Smooth muscle cell (in vitro differentiated cells): ENCODE data around the gene ABO. TPM values are rescaled to one million over a fixed set of nuclear protein-coding genes. Genes with fewer than 3 reads are reported as not detected.
"Not testable (repeated sequence)": the region's sequence is repeated elsewhere in the genome, so short reads cannot be mapped to it uniquely, and the experiment has no call there.

Experiments used
- DNase-seq: peaks from one replicate; lab custom pipeline; 2025; ENCODE audit not compliant: unreplicated experiment; lab: John Stamatoyannopoulos, UW
- H2AFZ ChIP-seq: fragments of 200-600 bp; sonication (generic); 2 replicates; pipeline ENCODE4 v1.6.0; 2016; ENCODE audit warnings: antibody characterized with exemption, low read depth, mild to moderate bottlenecking
- H3F3A ChIP-seq: fragments of 200-600 bp; sonication (generic); 2 replicates; pipeline ENCODE4 v1.6.0; 2017; ENCODE audit warnings: antibody characterized with exemption, low read depth
- H3K27ac ChIP-seq: fragments of 200-600 bp; sonication (generic); 2 replicates; pipeline ENCODE4 v1.5.1; 2016; ENCODE audit warnings: low read depth, mild to moderate bottlenecking
- H3K27me3 ChIP-seq: fragments of 200-600 bp; sonication (generic); 2 replicates; pipeline ENCODE4 v1.6.1; 2016; ENCODE audit warnings: low read depth, mild to moderate bottlenecking
- H3K36me3 ChIP-seq: fragments of 200-600 bp; sonication (generic); 2 replicates; pipeline ENCODE4 v1.5.1; 2016; ENCODE audit warnings: low read depth
- H3K4me1 ChIP-seq: fragments of 200-600 bp; sonication (generic); 2 replicates; pipeline ENCODE4 v1.5.1; 2016; ENCODE audit warnings: low read depth
- H3K4me2 ChIP-seq: fragments of 200-600 bp; sonication (generic); 2 replicates; pipeline ENCODE4 v1.6.0; 2016; ENCODE audit warnings: mild to moderate bottlenecking
- H3K4me3 ChIP-seq: fragments of 200-600 bp; sonication (generic); 2 replicates; pipeline ENCODE4 v1.5.1; 2016; ENCODE audit warnings: mild to moderate bottlenecking
- H3K79me2 ChIP-seq: fragments of 200-600 bp; sonication (generic); 2 replicates; pipeline ENCODE4 v1.6.0; 2016; ENCODE audit warnings: low read depth, mild to moderate bottlenecking
- H3K9ac ChIP-seq: fragments of 200-600 bp; sonication (generic); 2 replicates; pipeline ENCODE4 v1.6.0; 2016; ENCODE audit warnings: low read depth
- H3K9me3 ChIP-seq: fragments of 200-600 bp; sonication (generic); replicated peaks from 2 replicates; pipeline ENCODE4 v1.5.1; 2016; ENCODE audit warnings: low read depth
- H4K20me1 ChIP-seq: fragments of 200-600 bp; sonication (generic); 2 replicates; pipeline ENCODE4 v1.6.0; 2016; ENCODE audit warnings: low read depth
- CTCF ChIP-seq: fragments of 200-600 bp; sonication (generic); IDR thresholded peaks from 2 replicates; pipeline ENCODE4 v1.5.1; 2017; ENCODE audit warnings: borderline replicate concordance, mild to moderate bottlenecking, antibody characterized with exemption; ENCODE audit not compliant: insufficient read depth, poor library complexity, severe bottlenecking
- WGBS: methylation state at CpG from one replicate; pipeline ENCODE4 v1.1.7; 2016; ENCODE audit warnings: low lambda C conversion rate; 5-methylcytosine and 5-hydroxymethylcytosine counted together
- polyA plus RNA-seq: library from polyadenylated mRNA; unstranded; fragments of >200 nt; fragmentation: Nextera tagmentation; extraction: Ambion mirVana; gene quantifications from 2 replicates; pipeline ENCODE4 v1.2.1, GENCODE V29; 2016
- total RNA-seq: library from RNA; depleted of rRNA; stranded (reverse); fragments of >200 nt; gene quantifications from 2 replicates; pipeline ENCODE4 v1.2.3, GENCODE V29; 2014

Gene ABO
- total and polyA plus RNA-seq, 2 experiments from 2014 or later = 0.37 to 1.0 TPM

- no peak overlapping the region for H3K4me2 ChIP-seq
- H2AFZ ChIP-seq = no peak overlapping the region
Observed at GRCh38 chr9:133210202-133210532, 64.8 kb downstream of the ABO start.

GRCh38 chr9:133209327-133210201, 65.4 kb downstream of the ABO start:
- H3K36me3 ChIP-seq, H3K9me3 ChIP-seq, H3K4me2 ChIP-seq, H3K79me2 ChIP-seq, H3K27ac ChIP-seq, H4K20me1 ChIP-seq, H3K4me1 ChIP-seq, H3K27me3 ChIP-seq, H2AFZ ChIP-seq, H3K9ac ChIP-seq, DNase-seq, H3K4me3 ChIP-seq, H3F3A ChIP-seq: not testable (repeated sequence)
- 88% methylated on average over 29 of the region's 29 CpGs for WGBS

More at GRCh38 chr9:133210202-133210532, 64.8 kb downstream of the ABO start:
- Histone ChIP-seq H3F3A (peaks cover 4% of the 10 kb centered on the region), H3K36me3 (no peaks in the 10 kb centered on the region), H3K79me2 (no peaks in the 10 kb centered on the region), H4K20me1 (no peaks in the 10 kb centered on the region), H3K4me1 (no peaks in the 10 kb centered on the region), H3K27ac (no peak overlapping the region), H3K9ac (no peak overlapping the region), H3K9me3 (no peaks in the 10 kb centered on the region), H3K27me3 (no peaks in the 10 kb centered on the region), H3K4me3 (no peak overlapping the region)
- 64% methylated on average over 7 of the region's 7 CpGs for WGBS
- DNase-seq = no peak
- TF ChIP-seq CTCF = no peak

GRCh38 chr9:133208880-133209300, 66.1 kb downstream of the ABO start, which contains the start of gene OBP2B:
OBP2B (minus strand) TSS chr9:133209250; CDS start chr9:133209199, 51 bp downstream.
- H3K4me2 ChIP-seq, H3K4me1 ChIP-seq, H3K27me3 ChIP-seq, H3K9ac ChIP-seq, H3F3A ChIP-seq, H3K4me3 ChIP-seq, DNase-seq, H3K36me3 ChIP-seq, H3K27ac ChIP-seq, H3K9me3 ChIP-seq, H3K79me2 ChIP-seq, H2AFZ ChIP-seq, H4K20me1 ChIP-seq: not testable (repeated sequence)
- 86% methylated on average over 7 of the region's 18 CpGs for WGBS

GRCh38 chr9:133208171-133208879, 66.7 kb downstream of the ABO start:
- not testable (repeated sequence) for H3K9me3 ChIP-seq, H3K27ac ChIP-seq, H3K79me2 ChIP-seq, H3K9ac ChIP-seq, H4K20me1 ChIP-seq, H3K36me3 ChIP-seq, H3K4me2 ChIP-seq, H2AFZ ChIP-seq, DNase-seq, H3K4me3 ChIP-seq, H3F3A ChIP-seq, H3K4me1 ChIP-seq, H3K27me3 ChIP-seq
- 91% methylated on average over 16 of the region's 16 CpGs for WGBS

GRCh38 chr9:133207540-133208170, 67.3 kb downstream of the ABO start:
- H3K36me3 ChIP-seq = no peaks in the 10 kb centered on the region
- H3K27me3 ChIP-seq = no peaks in the 10 kb centered on the region
- H3K4me3 ChIP-seq = no peak overlapping the region
- no peak overlapping the region for H3K4me2 ChIP-seq
- H3K79me2 ChIP-seq = no peaks in the 10 kb centered on the region
- no peaks in the 10 kb centered on the region for H3F3A ChIP-seq
- WGBS = 93% methylated on average over 5 of the region's 16 CpGs
- DNase-seq = no peak
- no peaks in the 10 kb centered on the region for H3K4me1 ChIP-seq
- no peak overlapping the region for H3K9ac ChIP-seq
- H3K27ac ChIP-seq = no peak overlapping the region
- H2AFZ ChIP-seq = no peak overlapping the region
- TF ChIP-seq CTCF = no peak
- no peaks in the 10 kb centered on the region for H4K20me1 ChIP-seq
- no peaks in the 10 kb centered on the region for H3K9me3 ChIP-seq
